Amygdala (tissue), 56 donors: Measurements from ENCODE around the gene TBC1D8B.

Experiments
- DNase-seq, 56 donors: peaks; one replicate each; lab custom pipeline; 2025; lab: John Stamatoyannopoulos, UW

Gene TBC1D8B

GRCh38 chrX:106894978-106895452, 92.5 kb downstream of the TBC1D8B start:
- no peak for DNase-seq

GRCh38 chrX:106897259-106897658, 94.8 kb downstream of the TBC1D8B start:
- no peak for DNase-seq

GRCh38 chrX:106898462-106898861, 96.0 kb downstream of the TBC1D8B start:
- DNase-seq, result peak in 1 of 56 donors; percentile 0

- DNase-seq, result no peak
These were observed 96.8 kb downstream of the TBC1D8B start for GRCh38 chrX:106899276-106899675.

- no peak for DNase-seq
These were observed 97.4 kb downstream of the TBC1D8B start for GRCh38 chrX:106899841-106900240.

- no peak for DNase-seq
These were observed 98.9 kb downstream of the TBC1D8B start for GRCh38 chrX:106901341-106901740.

GRCh38 chrX:106901781-106902219, 99.3 kb downstream of the TBC1D8B start:
- no peak for DNase-seq

GRCh38 chrX:106902684-106903083, 100.2 kb downstream of the TBC1D8B start:
- no peak for DNase-seq

- no peak for DNase-seq
These were observed 100.9 kb downstream of the TBC1D8B start, which contains the start of gene RIPPLY1 for GRCh38 chrX:106903291-106903824. Gene RIPPLY1 (minus strand): TSS chrX:106903341. CDS start chrX:106903287, 54 bp downstream.

- no peak for DNase-seq
These were observed 101.5 kb downstream of the TBC1D8B start for GRCh38 chrX:106903856-106904528.

- no peak for DNase-seq
These were observed 102.7 kb downstream of the TBC1D8B start for GRCh38 chrX:106905064-106905708.

GRCh38 chrX:106906361-106906760, 103.9 kb downstream of the TBC1D8B start:
- DNase-seq, result no peak

- no peak for DNase-seq
These were observed 110.4 kb downstream of the TBC1D8B start for GRCh38 chrX:106912864-106913263.

GRCh38 chrX:106917830-106918500, 115.5 kb downstream of the TBC1D8B start:
- DNase-seq, result no peak

- DNase-seq, result no peak
These were observed 117.5 kb downstream of the TBC1D8B start, which contains the start of gene CLDN2 for GRCh38 chrX:106919932-106920452. Gene CLDN2 (plus strand): TSS chrX:106920402. CDS start chrX:106928229, 7,827 bp downstream.

- DNase-seq, result no peak
These were observed 119.2 kb downstream of the TBC1D8B start for GRCh38 chrX:106921637-106922036.
